ENCODE data around the gene PLA2G6. TPM values are rescaled to one million over a fixed set of nuclear protein-coding genes. Genes with fewer than 3 reads are reported as not detected.

Gene PLA2G6
- total and polyA plus RNA-seq, 9 of the 15 experiments (the other 6 are each of a cell fraction or from before 2014, with no cell fraction given) = 0.11 to 12.2 (median 9.7) TPM

DNA sequence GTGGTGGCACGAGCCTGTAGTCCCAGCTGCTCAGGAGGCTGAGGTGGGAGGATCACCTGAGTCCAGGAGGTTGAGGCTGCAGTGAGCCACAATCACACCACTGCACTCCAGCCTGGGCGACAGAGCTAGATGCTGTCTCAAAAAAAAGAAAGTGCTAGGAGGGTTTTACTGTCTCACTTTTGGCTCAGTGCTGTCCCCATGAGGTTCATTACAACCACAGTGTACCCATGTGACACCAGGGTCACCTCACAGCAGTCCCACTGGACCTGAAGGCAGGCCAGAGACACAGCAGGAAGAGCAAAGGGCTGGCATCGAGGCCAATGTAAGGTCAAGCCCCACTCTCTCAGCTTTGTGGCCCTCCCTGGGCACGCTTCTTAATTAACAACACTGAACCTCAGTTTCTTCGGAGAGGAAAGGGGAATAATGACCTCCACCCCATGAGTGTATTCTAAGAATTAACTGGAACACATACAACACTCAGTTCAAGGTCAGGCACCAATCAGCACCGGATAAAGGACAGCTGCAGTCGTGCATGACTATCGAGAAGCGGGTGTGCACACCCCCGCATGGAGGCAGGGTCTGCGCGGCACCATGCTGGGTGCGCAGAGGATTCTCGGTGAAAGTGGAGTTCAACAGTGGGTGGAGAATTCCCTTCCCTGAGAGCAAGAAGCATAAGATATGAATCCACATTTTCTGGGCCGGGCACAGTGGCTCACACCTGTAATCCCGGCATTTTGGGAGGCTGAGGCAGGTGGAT lies 40.2 kb downstream of the PLA2G6 start (continued):
- 0 out of 2 replicates have a peak, but pooled peaks have one; percentile 24 for TF ChIP-seq KLF16 (IDR thresholded peaks at IDR 0.05)
- TF ChIP-seq DPF2 (IDR thresholded peaks at IDR 0.05) = 0 out of 2 replicates have a peak, but pooled peaks have one; percentile 19
- 0 out of 4 replicates have a peak, but pooled peaks of 1 of the 2 experiments have one; percentile 5 for TF ChIP-seq RAD21 (CRISPR knock-in tag; conservative IDR thresholded peaks at IDR 0.05 in 1 of 2, IDR thresholded peaks at IDR 0.05 in 1 of 2)
- no peak for TF ChIP-seq SRF (CRISPR knock-in tag; IDR thresholded peaks at IDR 0.05)
- peak; percentile 51; the same call in 1 of the 2 replicates for TF ChIP-seq ZBTB7A (IDR thresholded peaks at IDR 0.05; ENCODE audit: borderline replicate concordance, control insufficient read depth, low read depth, low read length)
- TF ChIP-seq, protein P1, sequence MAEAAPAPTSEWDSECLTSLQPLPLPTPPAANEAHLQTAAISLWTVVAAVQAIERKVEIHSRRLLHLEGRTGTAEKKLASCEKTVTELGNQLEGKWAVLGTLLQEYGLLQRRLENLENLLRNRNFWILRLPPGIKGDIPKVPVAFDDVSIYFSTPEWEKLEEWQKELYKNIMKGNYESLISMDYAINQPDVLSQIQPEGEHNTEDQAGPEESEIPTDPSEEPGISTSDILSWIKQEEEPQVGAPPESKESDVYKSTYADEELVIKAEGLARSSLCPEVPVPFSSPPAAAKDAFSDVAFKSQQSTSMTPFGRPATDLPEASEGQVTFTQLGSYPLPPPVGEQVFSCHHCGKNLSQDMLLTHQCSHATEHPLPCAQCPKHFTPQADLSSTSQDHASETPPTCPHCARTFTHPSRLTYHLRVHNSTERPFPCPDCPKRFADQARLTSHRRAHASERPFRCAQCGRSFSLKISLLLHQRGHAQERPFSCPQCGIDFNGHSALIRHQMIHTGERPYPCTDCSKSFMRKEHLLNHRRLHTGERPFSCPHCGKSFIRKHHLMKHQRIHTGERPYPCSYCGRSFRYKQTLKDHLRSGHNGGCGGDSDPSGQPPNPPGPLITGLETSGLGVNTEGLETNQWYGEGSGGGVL (CRISPR knock-in tag; IDR thresholded peaks at IDR 0.05) = no peak
- no peak for TF ChIP-seq SAFB (IDR thresholded peaks at IDR 0.05; ENCODE audit: borderline replicate concordance, low read depth, low read length)
- no peak for TF ChIP-seq WHSC1 (IDR thresholded peaks at IDR 0.05; ENCODE audit: low read length)
- TF ChIP-seq KDM1A (IDR thresholded peaks at IDR 0.05) = 0 out of 4 replicates have a peak, but pooled peaks of 1 of the 2 experiments have one; percentile 13
- TF ChIP-seq, protein P2, sequence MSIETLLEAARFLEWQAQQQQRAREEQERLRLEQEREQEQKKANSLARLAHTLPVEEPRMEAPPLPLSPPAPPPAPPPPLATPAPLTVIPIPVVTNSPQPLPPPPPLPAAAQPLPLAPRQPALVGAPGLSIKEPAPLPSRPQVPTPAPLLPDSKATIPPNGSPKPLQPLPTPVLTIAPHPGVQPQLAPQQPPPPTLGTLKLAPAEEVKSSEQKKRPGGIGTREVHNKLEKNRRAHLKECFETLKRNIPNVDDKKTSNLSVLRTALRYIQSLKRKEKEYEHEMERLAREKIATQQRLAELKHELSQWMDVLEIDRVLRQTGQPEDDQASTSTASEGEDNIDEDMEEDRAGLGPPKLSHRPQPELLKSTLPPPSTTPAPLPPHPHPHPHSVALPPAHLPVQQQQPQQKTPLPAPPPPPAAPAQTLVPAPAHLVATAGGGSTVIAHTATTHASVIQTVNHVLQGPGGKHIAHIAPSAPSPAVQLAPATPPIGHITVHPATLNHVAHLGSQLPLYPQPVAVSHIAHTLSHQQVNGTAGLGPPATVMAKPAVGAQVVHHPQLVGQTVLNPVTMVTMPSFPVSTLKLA (conservative IDR thresholded peaks at IDR 0.05) = peak in 1 of 2 experiments; percentile 48; a peak in 1 of 4 replicates
- TF ChIP-seq, protein P3, sequence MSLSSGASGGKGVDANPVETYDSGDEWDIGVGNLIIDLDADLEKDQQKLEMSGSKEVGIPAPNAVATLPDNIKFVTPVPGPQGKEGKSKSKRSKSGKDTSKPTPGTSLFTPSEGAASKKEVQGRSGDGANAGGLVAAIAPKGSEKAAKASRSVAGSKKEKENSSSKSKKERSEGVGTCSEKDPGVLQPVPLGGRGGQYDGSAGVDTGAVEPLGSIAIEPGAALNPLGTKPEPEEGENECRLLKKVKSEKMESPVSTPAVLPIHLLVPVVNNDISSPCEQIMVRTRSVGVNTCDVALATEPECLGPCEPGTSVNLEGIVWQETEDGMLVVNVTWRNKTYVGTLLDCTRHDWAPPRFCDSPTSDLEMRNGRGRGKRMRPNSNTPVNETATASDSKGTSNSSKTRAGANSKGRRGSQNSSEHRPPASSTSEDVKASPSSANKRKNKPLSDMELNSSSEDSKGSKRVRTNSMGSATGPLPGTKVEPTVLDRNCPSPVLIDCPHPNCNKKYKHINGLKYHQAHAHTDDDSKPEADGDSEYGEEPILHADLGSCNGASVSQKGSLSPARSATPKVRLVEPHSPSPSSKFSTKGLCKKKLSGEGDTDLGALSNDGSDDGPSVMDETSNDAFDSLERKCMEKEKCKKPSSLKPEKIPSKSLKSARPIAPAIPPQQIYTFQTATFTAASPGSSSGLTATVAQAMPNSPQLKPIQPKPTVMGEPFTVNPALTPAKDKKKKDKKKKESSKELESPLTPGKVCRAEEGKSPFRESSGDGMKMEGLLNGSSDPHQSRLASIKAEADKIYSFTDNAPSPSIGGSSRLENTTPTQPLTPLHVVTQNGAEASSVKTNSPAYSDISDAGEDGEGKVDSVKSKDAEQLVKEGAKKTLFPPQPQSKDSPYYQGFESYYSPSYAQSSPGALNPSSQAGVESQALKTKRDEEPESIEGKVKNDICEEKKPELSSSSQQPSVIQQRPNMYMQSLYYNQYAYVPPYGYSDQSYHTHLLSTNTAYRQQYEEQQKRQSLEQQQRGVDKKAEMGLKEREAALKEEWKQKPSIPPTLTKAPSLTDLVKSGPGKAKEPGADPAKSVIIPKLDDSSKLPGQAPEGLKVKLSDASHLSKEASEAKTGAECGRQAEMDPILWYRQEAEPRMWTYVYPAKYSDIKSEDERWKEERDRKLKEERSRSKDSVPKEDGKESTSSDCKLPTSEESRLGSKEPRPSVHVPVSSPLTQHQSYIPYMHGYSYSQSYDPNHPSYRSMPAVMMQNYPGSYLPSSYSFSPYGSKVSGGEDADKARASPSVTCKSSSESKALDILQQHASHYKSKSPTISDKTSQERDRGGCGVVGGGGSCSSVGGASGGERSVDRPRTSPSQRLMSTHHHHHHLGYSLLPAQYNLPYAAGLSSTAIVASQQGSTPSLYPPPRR (CRISPR knock-in tag; IDR thresholded peaks at IDR 0.05; ENCODE audit: borderline replicate concordance) = no peak
- TF ChIP-seq EGR1 (conservative IDR thresholded peaks at IDR 0.05) = peak; percentile 88
- TF ChIP-seq ESRRA (IDR thresholded peaks at IDR 0.05; ENCODE audit: borderline replicate concordance, low read depth) = peak; percentile 72
- no peak for TF ChIP-seq RBM22 (IDR thresholded peaks at IDR 0.05; ENCODE audit: low read depth, low read length, poor library complexity, severe bottlenecking)
- TF ChIP-seq, protein P4, sequence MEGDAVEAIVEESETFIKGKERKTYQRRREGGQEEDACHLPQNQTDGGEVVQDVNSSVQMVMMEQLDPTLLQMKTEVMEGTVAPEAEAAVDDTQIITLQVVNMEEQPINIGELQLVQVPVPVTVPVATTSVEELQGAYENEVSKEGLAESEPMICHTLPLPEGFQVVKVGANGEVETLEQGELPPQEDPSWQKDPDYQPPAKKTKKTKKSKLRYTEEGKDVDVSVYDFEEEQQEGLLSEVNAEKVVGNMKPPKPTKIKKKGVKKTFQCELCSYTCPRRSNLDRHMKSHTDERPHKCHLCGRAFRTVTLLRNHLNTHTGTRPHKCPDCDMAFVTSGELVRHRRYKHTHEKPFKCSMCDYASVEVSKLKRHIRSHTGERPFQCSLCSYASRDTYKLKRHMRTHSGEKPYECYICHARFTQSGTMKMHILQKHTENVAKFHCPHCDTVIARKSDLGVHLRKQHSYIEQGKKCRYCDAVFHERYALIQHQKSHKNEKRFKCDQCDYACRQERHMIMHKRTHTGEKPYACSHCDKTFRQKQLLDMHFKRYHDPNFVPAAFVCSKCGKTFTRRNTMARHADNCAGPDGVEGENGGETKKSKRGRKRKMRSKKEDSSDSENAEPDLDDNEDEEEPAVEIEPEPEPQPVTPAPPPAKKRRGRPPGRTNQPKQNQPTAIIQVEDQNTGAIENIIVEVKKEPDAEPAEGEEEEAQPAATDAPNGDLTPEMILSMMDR (IDR thresholded peaks at IDR 0.05 in 2 of 3, conservative IDR thresholded peaks at IDR 0.05 in 1 of 3; ENCODE audit: insufficient read depth in 2 of 3, low read depth in 1 of 3, low read length in 3 of 3) = peak in 1 of 3 experiments; percentile 27; a peak in 1 of 6 replicates
- no peak for TF ChIP-seq FUS (optimal IDR thresholded peaks at IDR 0.05; ENCODE audit: low read depth, low read length)

All from K562 (cell line).